ENCODE results near the gene GRIK4.

DNA sequence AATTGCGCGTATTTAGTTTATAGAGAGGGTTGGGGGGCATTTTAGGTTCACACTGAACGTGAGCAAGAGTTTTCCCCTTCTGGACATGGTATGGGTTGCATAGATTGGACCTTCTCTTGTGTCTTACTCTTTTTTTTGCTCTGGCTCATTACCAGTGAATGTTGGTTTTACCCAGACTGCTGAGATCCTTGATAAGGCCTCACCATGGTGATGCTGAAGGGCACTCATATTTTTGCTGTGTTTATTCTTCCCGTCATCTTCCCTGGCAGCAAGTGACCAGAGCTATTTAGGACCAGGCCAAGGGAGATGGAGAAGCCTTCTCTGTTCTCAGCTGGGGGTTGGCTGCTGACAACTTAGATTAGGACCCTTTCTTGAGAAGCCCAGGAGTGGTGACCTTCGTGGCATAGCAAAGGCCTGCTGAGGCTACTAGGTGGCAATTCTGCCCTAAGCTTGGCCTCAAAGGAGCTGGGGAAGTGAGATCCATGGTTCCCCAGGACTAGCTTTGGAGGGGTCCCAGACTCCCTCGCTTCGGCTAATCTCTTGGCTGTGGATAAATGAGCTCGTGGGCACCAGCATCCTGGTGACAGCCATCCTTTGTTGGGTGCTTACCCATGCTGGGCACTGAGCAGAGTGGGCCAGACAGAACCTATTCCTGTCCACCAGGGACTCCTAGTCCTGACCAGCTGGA, 47.3 kb downstream of the GRIK4 start:
- no peak for TF ChIP-seq POLR2A (IDR thresholded peaks at IDR 0.05)
- TF ChIP-seq, protein P1, sequence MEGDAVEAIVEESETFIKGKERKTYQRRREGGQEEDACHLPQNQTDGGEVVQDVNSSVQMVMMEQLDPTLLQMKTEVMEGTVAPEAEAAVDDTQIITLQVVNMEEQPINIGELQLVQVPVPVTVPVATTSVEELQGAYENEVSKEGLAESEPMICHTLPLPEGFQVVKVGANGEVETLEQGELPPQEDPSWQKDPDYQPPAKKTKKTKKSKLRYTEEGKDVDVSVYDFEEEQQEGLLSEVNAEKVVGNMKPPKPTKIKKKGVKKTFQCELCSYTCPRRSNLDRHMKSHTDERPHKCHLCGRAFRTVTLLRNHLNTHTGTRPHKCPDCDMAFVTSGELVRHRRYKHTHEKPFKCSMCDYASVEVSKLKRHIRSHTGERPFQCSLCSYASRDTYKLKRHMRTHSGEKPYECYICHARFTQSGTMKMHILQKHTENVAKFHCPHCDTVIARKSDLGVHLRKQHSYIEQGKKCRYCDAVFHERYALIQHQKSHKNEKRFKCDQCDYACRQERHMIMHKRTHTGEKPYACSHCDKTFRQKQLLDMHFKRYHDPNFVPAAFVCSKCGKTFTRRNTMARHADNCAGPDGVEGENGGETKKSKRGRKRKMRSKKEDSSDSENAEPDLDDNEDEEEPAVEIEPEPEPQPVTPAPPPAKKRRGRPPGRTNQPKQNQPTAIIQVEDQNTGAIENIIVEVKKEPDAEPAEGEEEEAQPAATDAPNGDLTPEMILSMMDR (IDR thresholded peaks at IDR 0.05), result no peak
